Activated CD4-positive, alpha-beta memory T cell treated with anti-CD3 and anti-CD28 coated beads, Interleukin-2, amount 10 ng/mL, durations not matched to agents 7 days and 5 days (primary cell): ENCODE data around the gene LRRC10B. TPM values are rescaled to one million over a fixed set of nuclear protein-coding genes. Genes with fewer than 3 reads are reported as not detected.

Experiments
- CTCF ChIA-PET: fragments of 350-600 bp; sonication (Branson Sonifier 250); formaldehyde crosslinking; loops from one replicate; lab custom pipeline; 2021; ENCODE audit warnings: antibody characterized with exemption, inconsistent platforms; lab: Charles Lee
- POLR2A ChIA-PET: fragments of 350-600 bp; sonication (Branson Sonifier 250); formaldehyde crosslinking; loops from one replicate; lab custom pipeline; 2021; ENCODE audit warnings: antibody characterized with exemption; lab: Charles Lee
- DNase-seq: peaks from one replicate; pipeline ENCODE4 v3.0.0-alpha.2; 2020
- H3K27ac Mint-ChIP-seq: one replicate; pipeline ENCODE4 v1.8.0; 2021; ENCODE audit warnings: mild to moderate bottlenecking, mixed read lengths
- H3K27me3 Mint-ChIP-seq: one replicate; pipeline ENCODE4 v1.8.0; 2021; ENCODE audit warnings: mixed read lengths
- H3K36me3 Mint-ChIP-seq: one replicate; pipeline ENCODE4 v1.8.0; 2021; ENCODE audit warnings: low read depth, mixed read lengths
- H3K4me1 Mint-ChIP-seq: one replicate; pipeline ENCODE4 v1.8.0; 2021; ENCODE audit warnings: mixed read lengths
- H3K4me3 Mint-ChIP-seq: one replicate; pipeline ENCODE4 v1.8.0; 2021; ENCODE audit warnings: mild to moderate bottlenecking, mixed read lengths
- H3K9me3 Mint-ChIP-seq: one replicate; pipeline ENCODE4 v1.8.0; 2021; ENCODE audit warnings: mixed read lengths
- total RNA-seq, 2 experiments: library from RNA; stranded (reverse); gene quantifications; one replicate each; pipeline ENCODE4 v1.2.3, GENCODE V29; 2021

Gene LRRC10B
- total RNA-seq, 2 experiments from 2014 or later, result 0.13 TPM; not detected in 1

GRCh38 chr11:61551634-61552033, 43.1 kb downstream of the LRRC10B start:
- Mint-ChIP-seq H3K27me3 (peaks cover 32% of the 10 kb centered on the region), H3K4me1 (peaks cover 4% of the 10 kb centered on the region), H3K36me3 (no peaks in the 10 kb centered on the region), H3K4me3 (no peak overlapping the region), H3K9me3 (no peaks in the 10 kb centered on the region), H3K27ac (no peak overlapping the region)
- POLR2A ChIA-PET, result no interaction called here
- CTCF ChIA-PET, result no interaction called here
- DNase-seq, result no peak

- no peak for DNase-seq
- POLR2A ChIA-PET, result no interaction called here
- Mint-ChIP-seq H3K4me3 (no peak overlapping the region), H3K27me3 (peaks cover 36% of the 10 kb centered on the region), H3K27ac (no peak overlapping the region), H3K4me1 (peaks cover 4% of the 10 kb centered on the region), H3K9me3 (no peaks in the 10 kb centered on the region), H3K36me3 (no peaks in the 10 kb centered on the region)
- CTCF ChIA-PET, result interaction anchor here (1.2 kb wide), 1 partner anchor 14 kb away, joined by 3 read pairs; no protein-coding TSS in a partner anchor
These were observed 43.6 kb downstream of the LRRC10B start for GRCh38 chr11:61552108-61552635.

- ChIA-PET CTCF (no interaction called here), POLR2A (no interaction called here)
- no peak for DNase-seq
- Mint-ChIP-seq H3K27me3 (peaks cover 42% of the 10 kb centered on the region), H3K27ac (no peak overlapping the region), H3K4me1 (peaks cover 4% of the 10 kb centered on the region), H3K36me3 (no peaks in the 10 kb centered on the region), H3K9me3 (no peaks in the 10 kb centered on the region), H3K4me3 (no peak overlapping the region)
These were observed 45.0 kb downstream of the LRRC10B start for GRCh38 chr11:61553373-61554171.

- Mint-ChIP-seq H3K4me3 (no peak overlapping the region), H3K36me3 (no peaks in the 10 kb centered on the region), H3K27ac (no peak overlapping the region), H3K27me3 (peaks cover 42% of the 10 kb centered on the region), H3K4me1 (peaks cover 4% of the 10 kb centered on the region), H3K9me3 (no peaks in the 10 kb centered on the region)
- ChIA-PET CTCF (no interaction called here), POLR2A (no interaction called here)
- no peak for DNase-seq
These were observed 45.8 kb downstream of the LRRC10B start for GRCh38 chr11:61554172-61554988.

- H3K4me1 Mint-ChIP-seq, result peaks cover 4% of the 10 kb centered on the region
- ChIA-PET CTCF (no interaction called here), POLR2A (no interaction called here)
- H3K27ac Mint-ChIP-seq, result no peak overlapping the region
- no peaks in the 10 kb centered on the region for H3K36me3 Mint-ChIP-seq
- no peak for DNase-seq
- H3K27me3 Mint-ChIP-seq, result peaks cover 42% of the 10 kb centered on the region
- no peaks in the 10 kb centered on the region for H3K9me3 Mint-ChIP-seq
- no peak overlapping the region for H3K4me3 Mint-ChIP-seq
These were observed 46.8 kb downstream of the LRRC10B start for GRCh38 chr11:61555051-61555969.

- H3K4me3 Mint-ChIP-seq, result no peak overlapping the region
- no peak for DNase-seq
- no peaks in the 10 kb centered on the region for H3K9me3 Mint-ChIP-seq
- CTCF ChIA-PET, result no interaction called here
- POLR2A ChIA-PET, result no interaction called here
- H3K36me3 Mint-ChIP-seq, result no peaks in the 10 kb centered on the region
- peaks cover 4% of the 10 kb centered on the region for H3K4me1 Mint-ChIP-seq
- H3K27me3 Mint-ChIP-seq, result peaks cover 45% of the 10 kb centered on the region
- H3K27ac Mint-ChIP-seq, result no peak overlapping the region
These were observed 47.4 kb downstream of the LRRC10B start for GRCh38 chr11:61555978-61556377.

GRCh38 chr11:61556621-61557020, 48.1 kb downstream of the LRRC10B start:
- Mint-ChIP-seq H3K4me3 (no peak overlapping the region), H3K9me3 (no peaks in the 10 kb centered on the region), H3K27me3 (peaks cover 45% of the 10 kb centered on the region), H3K27ac (no peak overlapping the region), H3K4me1 (peaks cover 4% of the 10 kb centered on the region), H3K36me3 (no peaks in the 10 kb centered on the region)
- CTCF ChIA-PET, result no interaction called here
- DNase-seq, result no peak
- POLR2A ChIA-PET, result no interaction called here

Other genes with a start within 250 kb of the LRRC10B start
- 1 to 10 TPM in 1 of 2 experiments, under 1 TPM in 1; 0.98 to 1.7 TPM for gene VWCE, start 213.4 kb upstream of the LRRC10B start, total RNA-seq
- gene DDB1, start 175.6 kb upstream of the LRRC10B start, total RNA-seq, result 100 to 1,000 TPM; 166 to 174 TPM
- gene TKFC, start 175.5 kb upstream of the LRRC10B start, total RNA-seq, result 10 to 100 TPM; 49.6 to 51.5 TPM
- gene CYB561A3, start 146.9 kb upstream of the LRRC10B start, total RNA-seq, result 10 to 100 TPM; 36.0 to 38.6 TPM
- gene TMEM138, start 146.4 kb upstream of the LRRC10B start, total RNA-seq, result 10 to 100 TPM; 45.5 to 50.0 TPM
- gene TMEM216, start 116.2 kb upstream of the LRRC10B start, total RNA-seq, result 1 to 10 TPM; 7.6 to 9.3 TPM
- 10 to 100 TPM; 89.6 to 90.2 TPM for gene CPSF7, start 78.8 kb upstream of the LRRC10B start, total RNA-seq
- gene SDHAF2, start 78.6 kb upstream of the LRRC10B start, total RNA-seq, result 10 to 100 TPM; 47.3 to 47.5 TPM
- gene SYT7, start 72.3 kb downstream of the LRRC10B start, total RNA-seq, result not detected
- under 1 TPM; 0.10 to 0.13 TPM for gene DAGLA, start 171.6 kb downstream of the LRRC10B start, total RNA-seq
- gene MYRF, start 243.9 kb downstream of the LRRC10B start, total RNA-seq, result 1 to 10 TPM; 4.6 to 4.9 TPM